ENCODE measurements around the gene CREBBP. TPM values are rescaled to one million over a fixed set of nuclear protein-coding genes. Genes with fewer than 3 reads are reported as not detected.
A peak's percentile ranks its signal among the peaks of the same experiment; 100 is the strongest.

Gene CREBBP
- total RNA-seq, 2 experiments from 2014 or later = 29.9 to 33.0 TPM

- H3K27ac Mint-ChIP-seq = no peak overlapping the region
These were observed 88.0 kb downstream of the CREBBP start for GRCh38 chr16:3792472-3793012.

GRCh38 chr16:3791701-3792100, 88.8 kb downstream of the CREBBP start:
- Mint-ChIP-seq H3K4me3 (no peak overlapping the region), H3K9me3 (no peaks in the 10 kb centered on the region), H3K4me1 (ENCODE audit: low read depth) (peaks cover 56% of the 10 kb centered on the region), H3K27me3 (ENCODE audit: low read depth) (peaks cover 2% of the 10 kb centered on the region), H3K27ac (no peak overlapping the region), H3K36me3 (ENCODE audit: low read depth) (peaks cover 32% of the 10 kb centered on the region)
- no peak for DNase-seq
- intact Hi-C loops (cut with micrococcal nuclease) = no loop called here
- CTCF ChIA-PET = no interaction called here

More at GRCh38 chr16:3792472-3793012, 88.0 kb downstream of the CREBBP start:
- Mint-ChIP-seq H3K4me1 (ENCODE audit: low read depth) (peaks cover 60% of the 10 kb centered on the region), H3K4me3 (no peak overlapping the region), H3K36me3 (ENCODE audit: low read depth) (peaks cover 28% of the 10 kb centered on the region), H3K27me3 (ENCODE audit: low read depth) (peaks cover 2% of the 10 kb centered on the region), H3K9me3 (no peaks in the 10 kb centered on the region)
- intact Hi-C loops (cut with micrococcal nuclease) = no loop called here
- DNase-seq = no peak
- CTCF ChIA-PET = no interaction called here

- DNase-seq = no peak
- H3K9me3 Mint-ChIP-seq = no peaks in the 10 kb centered on the region
- peaks cover 2% of the 10 kb centered on the region for H3K27me3 Mint-ChIP-seq (ENCODE audit: low read depth)
- H3K4me3 Mint-ChIP-seq = no peak overlapping the region
- CTCF ChIA-PET = no interaction called here
- H3K4me1 Mint-ChIP-seq (ENCODE audit: low read depth) = peaks cover 53% of the 10 kb centered on the region
- intact Hi-C loops (cut with micrococcal nuclease) = loop anchor here (1.0 to 5.0 kb wide), 3 partner anchors 21 to 89 kb away; no protein-coding TSS in a partner anchor
- H3K27ac Mint-ChIP-seq = no peak overlapping the region
- peaks cover 35% of the 10 kb centered on the region for H3K36me3 Mint-ChIP-seq (ENCODE audit: low read depth)
These were observed 91.0 kb downstream of the CREBBP start for GRCh38 chr16:3789375-3790099.

GRCh38 chr16:3788711-3789374, 91.7 kb downstream of the CREBBP start:
- Mint-ChIP-seq H3K4me1 (ENCODE audit: low read depth) (peaks cover 50% of the 10 kb centered on the region), H3K27ac (no peak overlapping the region), H3K27me3 (ENCODE audit: low read depth) (peaks cover 2% of the 10 kb centered on the region), H3K9me3 (no peaks in the 10 kb centered on the region), H3K4me3 (no peak overlapping the region), H3K36me3 (ENCODE audit: low read depth) (peaks cover 35% of the 10 kb centered on the region)
- no peak for DNase-seq
- CTCF ChIA-PET = no interaction called here
- intact Hi-C loops (cut with micrococcal nuclease) = loop anchor here (1.0 to 5.0 kb wide), 3 partner anchors 21 to 90 kb away; no protein-coding TSS in a partner anchor

- Mint-ChIP-seq H3K36me3 (ENCODE audit: low read depth) (peaks cover 35% of the 10 kb centered on the region), H3K27me3 (ENCODE audit: low read depth) (peaks cover 2% of the 10 kb centered on the region), H3K27ac (no peak overlapping the region), H3K4me1 (ENCODE audit: low read depth) (peaks cover 47% of the 10 kb centered on the region), H3K4me3 (no peak overlapping the region), H3K9me3 (no peaks in the 10 kb centered on the region)
- intact Hi-C loops (cut with micrococcal nuclease) = loop anchor here (2.0 to 5.0 kb wide), 2 partner anchors 34 to 91 kb away; no protein-coding TSS in a partner anchor
- CTCF ChIA-PET = interaction anchor here (1.0 kb wide), 1 partner anchor 376 kb away, joined by 3 read pairs; no protein-coding TSS in a partner anchor
- no peak for DNase-seq
These were observed 92.4 kb downstream of the CREBBP start for GRCh38 chr16:3787924-3788661.

- no peaks in the 10 kb centered on the region for H3K9me3 Mint-ChIP-seq
- H3K27ac Mint-ChIP-seq = no peak overlapping the region
- H3K4me3 Mint-ChIP-seq = peak overlapping the region; percentile 7
- H3K36me3 Mint-ChIP-seq (ENCODE audit: low read depth) = peaks cover 17% of the 10 kb centered on the region
- CTCF ChIA-PET = no interaction called here
- no peaks in the 10 kb centered on the region for H3K27me3 Mint-ChIP-seq (ENCODE audit: low read depth)
- H3K4me1 Mint-ChIP-seq (ENCODE audit: low read depth) = peaks cover 27% of the 10 kb centered on the region
- intact Hi-C loops (cut with micrococcal nuclease) = loop anchor here (5.0 kb wide), 1 partner anchor 37 kb away; no protein-coding TSS in a partner anchor
- DNase-seq = no peak
These were observed 95.1 kb downstream of the CREBBP start for GRCh38 chr16:3785413-3785812.

- DNase-seq = no peak
- Mint-ChIP-seq H3K9me3 (no peaks in the 10 kb centered on the region), H3K36me3 (ENCODE audit: low read depth) (peaks cover 19% of the 10 kb centered on the region), H3K27me3 (ENCODE audit: low read depth) (no peaks in the 10 kb centered on the region), H3K4me1 (ENCODE audit: low read depth) (peaks cover 12% of the 10 kb centered on the region), H3K27ac (no peak overlapping the region), H3K4me3 (no peak overlapping the region)
- CTCF ChIA-PET = no interaction called here
- intact Hi-C loops (cut with micrococcal nuclease) = no loop called here
These were observed 97.0 kb downstream of the CREBBP start for GRCh38 chr16:3783516-3783915.

GRCh38 chr16:3782566-3782965, 97.9 kb downstream of the CREBBP start:
- Mint-ChIP-seq H3K4me1 (ENCODE audit: low read depth) (peaks cover 5% of the 10 kb centered on the region), H3K9me3 (no peaks in the 10 kb centered on the region), H3K27me3 (ENCODE audit: low read depth) (no peaks in the 10 kb centered on the region), H3K36me3 (ENCODE audit: low read depth) (peaks cover 17% of the 10 kb centered on the region), H3K4me3 (no peak overlapping the region), H3K27ac (no peak overlapping the region)
- CTCF ChIA-PET = no interaction called here
- intact Hi-C loops (cut with micrococcal nuclease) = no loop called here
- no peak for DNase-seq

- CTCF ChIA-PET = interaction anchor here (0.9 to 1.1 kb wide), 3 partner anchors 14 to 98 kb away, joined by 3 read pairs; no protein-coding TSS in a partner anchor
These were observed 99.1 kb downstream of the CREBBP start for GRCh38 chr16:3781421-3781820.

GRCh38 chr16:3780570-3780969, 99.9 kb downstream of the CREBBP start:
- H3K27ac Mint-ChIP-seq = no peak overlapping the region
- no peak overlapping the region for H3K4me3 Mint-ChIP-seq
- CTCF ChIA-PET = interaction anchor here (0.6 to 0.9 kb wide), 4 partner anchors 48 to 212 kb away, joined by 3 read pairs; no protein-coding TSS in a partner anchor
- no peaks in the 10 kb centered on the region for H3K9me3 Mint-ChIP-seq
- peaks cover 5% of the 10 kb centered on the region for H3K4me1 Mint-ChIP-seq (ENCODE audit: low read depth)
- no peaks in the 10 kb centered on the region for H3K27me3 Mint-ChIP-seq (ENCODE audit: low read depth)
- intact Hi-C loops (cut with micrococcal nuclease) = loop anchor here (1.0 kb wide), 1 partner anchor 99 kb away; no protein-coding TSS in a partner anchor
- H3K36me3 Mint-ChIP-seq (ENCODE audit: low read depth) = peaks cover 16% of the 10 kb centered on the region
- peak; percentile 41 for DNase-seq

More at GRCh38 chr16:3781421-3781820, 99.1 kb downstream of the CREBBP start:
- H3K27me3 Mint-ChIP-seq (ENCODE audit: low read depth) = no peaks in the 10 kb centered on the region
- H3K9me3 Mint-ChIP-seq = no peaks in the 10 kb centered on the region
- H3K4me3 Mint-ChIP-seq = no peak overlapping the region
- no peak overlapping the region for H3K27ac Mint-ChIP-seq
- intact Hi-C loops (cut with micrococcal nuclease) = no loop called here
- no peak for DNase-seq
- peaks cover 5% of the 10 kb centered on the region for H3K4me1 Mint-ChIP-seq (ENCODE audit: low read depth)
- H3K36me3 Mint-ChIP-seq (ENCODE audit: low read depth) = peaks cover 14% of the 10 kb centered on the region

- Mint-ChIP-seq H3K4me3 (no peak overlapping the region), H3K9me3 (no peaks in the 10 kb centered on the region), H3K4me1 (ENCODE audit: low read depth) (peaks cover under 1% of the 10 kb centered on the region), H3K36me3 (ENCODE audit: low read depth) (peaks cover 21% of the 10 kb centered on the region), H3K27me3 (ENCODE audit: low read depth) (no peaks in the 10 kb centered on the region), H3K27ac (no peak overlapping the region)
- intact Hi-C loops (cut with micrococcal nuclease) = no loop called here
- CTCF ChIA-PET = no interaction called here
- DNase-seq = no peak
These were observed 104.2 kb downstream of the CREBBP start for GRCh38 chr16:3776316-3776715.

- Mint-ChIP-seq H3K4me3 (no peak overlapping the region), H3K27me3 (ENCODE audit: low read depth) (no peaks in the 10 kb centered on the region), H3K4me1 (ENCODE audit: low read depth) (no peaks in the 10 kb centered on the region), H3K9me3 (no peaks in the 10 kb centered on the region), H3K27ac (no peak overlapping the region), H3K36me3 (ENCODE audit: low read depth) (peaks cover 24% of the 10 kb centered on the region)
- no peak for DNase-seq
- intact Hi-C loops (cut with micrococcal nuclease) = no loop called here
- CTCF ChIA-PET = no interaction called here
These were observed 105.7 kb downstream of the CREBBP start for GRCh38 chr16:3774819-3775218.

Measured in activated naive CD4-positive, alpha-beta T cell treated with anti-CD3 and anti-CD28 coated beads for 36 hours (primary cell).